B cell (primary cell): ENCODE results near the gene SIGLEC7.

Source experiments
- CTCF ChIP-seq: fragments of 200-600 bp; IDR thresholded peaks from one replicate; pipeline ENCODE4 v1.8.0; 2022; ENCODE audit warnings: antibody characterized with exemption, mild to moderate bottlenecking
- EZH2 ChIP-seq: IDR thresholded peaks from 2 replicates; pipeline ENCODE4 v1.6.1; 2012; ENCODE audit warnings: borderline replicate concordance, low read depth, mild to moderate bottlenecking, moderate library complexity, low read length; ENCODE audit not compliant: insufficient read depth, poor library complexity, severe bottlenecking

GRCh38 chr19:51188227-51188559, 46.1 kb downstream of the SIGLEC7 start:
- TF ChIP-seq CTCF (no peak), EZH2 (no peak)
